Right lobe of liver (tissue), 6 donors: ENCODE data around the gene ELL. TPM values are rescaled to one million over a fixed set of nuclear protein-coding genes. Genes with fewer than 3 reads are reported as not detected.
A peak's percentile ranks its signal among the peaks of the same experiment; 100 is the strongest.

Experiments used
- ATAC-seq, 4 donors: fragments of 200-7000 bp; cut with Tn5 transposase; one replicate each; pipeline ENCODE4 v1.9.1; 2020; ENCODE audit warnings: mild to moderate bottlenecking in 4 of 4, moderate library complexity in 4 of 4
- DNase-seq, 3 donors: peaks; one replicate each; pipeline ENCODE4 v3.0.0-alpha.2; 2020
- H3K27ac ChIP-seq, 3 donors: fragments of 200-600 bp; one replicate each; pipeline ENCODE4 v1.8.0; 2022
- H3K27me3 ChIP-seq, 2 donors: fragments of 200-600 bp; one replicate each; pipeline ENCODE4 v1.8.0; 2022
- H3K36me3 ChIP-seq, 4 donors: fragments of 200-600 bp; sonication (generic) in 1 of 4; one replicate each; pipeline versions ENCODE4 v1.5.1 to v1.8.0; 2017 to 2022; ENCODE audit warnings: control low read depth in 1 of 4
- H3K4me1 ChIP-seq, 4 donors: fragments of 200-600 bp; sonication (generic) in 1 of 4; one replicate each; pipeline versions ENCODE4 v1.5.1 to v1.8.0; 2017 to 2022; ENCODE audit warnings: control low read depth in 1 of 4
- H3K4me3 ChIP-seq, 3 donors: fragments of 200-600 bp; one replicate each; pipeline ENCODE4 v1.8.0; 2022
- H3K9me3 ChIP-seq, 4 donors: fragments of 200-600 bp; sonication (generic) in 1 of 4; one replicate each; pipeline versions ENCODE4 v1.5.1 to v1.8.0; 2017 to 2022; ENCODE audit warnings: control low read depth in 1 of 4
- CTCF ChIP-seq, 4 donors: fragments of 200-600 bp in 3 of 4; fragments of 450-650 bp in 1 of 4; IDR thresholded peaks; one replicate each; pipeline versions ENCODE4 v1.5.1 to v1.8.0; 2016 to 2022; ENCODE audit warnings: antibody characterized with exemption in 4 of 4, mild to moderate bottlenecking in 2 of 4
- POLR2A ChIP-seq: fragments of 450-650 bp; IDR thresholded peaks from one replicate; pipeline ENCODE4 v1.6.1; 2017; ENCODE audit warnings: antibody characterized with exemption, mild to moderate bottlenecking
- WGBS: methylation state at CpG from one replicate; pipeline ENCODE4 v1.1.6; 2018; ENCODE audit warnings: low coverage, low lambda C conversion rate; ENCODE audit not compliant: insufficient coverage; ENCODE audit errors: missing lambda C conversion rate; 5-methylcytosine and 5-hydroxymethylcytosine counted together
- intact Hi-C, 2 donors: fragments of 100-400 bp; cut with DNase I; formaldehyde crosslinking; loops; one replicate each; pipeline versions ENCODE4 v1.11.2 to v1.14.1; 2022
- total RNA-seq, 6 experiments: library from RNA; depleted of rRNA in 2 of 6; stranded (reverse); fragments of >200 nt in 2 of 6; fragmentation: NEBNext Ultra II Directional in 3 of 6; extraction: Animal tissue kit (Norgen Biotek cat#: 25700) in 3 of 6; gene quantifications; one replicate each; pipeline versions ENCODE4 v1.1.0 to v1.2.4, GENCODE V29; 2016 to 2023
- donor health status: DM: no; HTN: yes; CAD: no.
- donor health status: DM: no; HTN: no; CAD: no.
- donor health status: DM: no; HTN: no; CAD: no.
- donor health status: DM: no; HTN: yes; CAD: no.
- donor health status: DM: no; HTN: yes; CAD: no.

Gene ELL
- total RNA-seq, 6 experiments from 2014 or later = 5.3 to 11.9 (median 8.6) TPM

- Histone ChIP-seq H3K9me3 (no peaks in the 10 kb centered on the region), H3K4me3 (no peak overlapping the region), H3K27me3 (no peaks in the 10 kb centered on the region), H3K27ac (peak overlapping the region; percentile 6 to 79 (median 59)), H3K4me1 (peaks cover 0 to 54% (median 13%) of the 10 kb centered on the region in 4 donors), H3K36me3 (no peaks in the 10 kb centered on the region)
- DNase-seq = peak; percentile 83 to 91 (median 90)
- TF ChIP-seq CTCF (IDR thresholded peaks at IDR 0.05) (no peak), POLR2A (no peak)
- 16% methylated on average over 6 of the region's 6 CpGs for WGBS
- intact Hi-C loops = no loop called here
- ATAC-seq = peak; percentile 60 to 79 (median 74)
Observed at GRCh38 chr19:18399008-18399407, 122.9 kb downstream of the ELL start.

- Histone ChIP-seq H3K27me3 (no peaks in the 10 kb centered on the region), H3K36me3 (no peaks in the 10 kb centered on the region), H3K4me3 (peak within 1 kb of the TSS; percentile 10 to 38 (median 30)), H3K4me1 (peaks cover 0 to 49% (median 9%) of the 10 kb centered on the region in 4 donors), H3K9me3 (no peaks in the 10 kb centered on the region), H3K27ac (peak within 1 kb of the TSS; percentile 27 to 79 (median 45))
- peak; percentile 24 to 44 (median 32) for ATAC-seq
- WGBS = 33% methylated on average over 10 of the region's 33 CpGs
- intact Hi-C loops = no loop called here
- peak; percentile 55 to 74 (median 63) for DNase-seq
- TF ChIP-seq CTCF (IDR thresholded peaks at IDR 0.05) (no peak), POLR2A (peak; percentile 64)
Observed at GRCh38 chr19:18397242-18398202, 124.3 kb downstream of the ELL start, which contains the start of gene LRRC25. Gene LRRC25, minus strand, starts transcription at chr19:18397622. Its CDS starts 659 bp downstream, at chr19:18396963.

GRCh38 chr19:18396471-18397241, 125.2 kb downstream of the ELL start:
- H3K27me3 ChIP-seq = no peaks in the 10 kb centered on the region
- DNase-seq (peak; percentile 72 to 90 (median 87)), ATAC-seq (peak; percentile 59 to 77 (median 68))
- TF ChIP-seq POLR2A (no peak), CTCF (IDR thresholded peaks at IDR 0.05) (no peak)
- WGBS = 20% methylated on average over 1 of the region's 37 CpGs
- H3K4me1 ChIP-seq = peaks cover 0 to 49% (median 9%) of the 10 kb centered on the region in 4 donors
- no peaks in the 10 kb centered on the region for H3K9me3 ChIP-seq
- intact Hi-C loops = no loop called here
- peak overlapping the region; percentile 10 to 38 (median 30) for H3K4me3 ChIP-seq
- H3K27ac ChIP-seq = peak overlapping the region; percentile 27 to 75 (median 45)
- no peaks in the 10 kb centered on the region for H3K36me3 ChIP-seq

- peak in 1 of 3 donors; percentile 48 for DNase-seq
- TF ChIP-seq POLR2A = no peak
- Histone ChIP-seq H3K27me3 (no peaks in the 10 kb centered on the region), H3K4me1 (peaks cover 0 to 39% (median 9%) of the 10 kb centered on the region in 4 donors), H3K4me3 (no peak overlapping the region), H3K36me3 (no peaks in the 10 kb centered on the region), H3K27ac (peak overlapping the region; percentile 21 to 47 (median 33)), H3K9me3 (no peaks in the 10 kb centered on the region)
- WGBS = 55% methylated on average over 6 of the region's 7 CpGs
- intact Hi-C loops = no loop called here
- peak in 3 of 4 donors; percentile 3 for ATAC-seq
Observed at GRCh38 chr19:18393836-18394235, 128.0 kb downstream of the ELL start.
